Type B pancreatic cell (in vitro differentiated cells): ENCODE measurements around the gene LZTS2. TPM values are rescaled to one million over a fixed set of nuclear protein-coding genes. Genes with fewer than 3 reads are reported as not detected.
A peak's percentile ranks its signal among the peaks of the same experiment; 100 is the strongest.

ENCODE experiments used
- DNase-seq: peaks from one replicate; pipeline ENCODE4 v3.0.0; 2021; ENCODE audit warnings: mixed read lengths; ENCODE audit not compliant: unreplicated experiment; ENCODE audit errors: extremely low spot score
- H3K27ac Mint-ChIP-seq: 2 replicates; pipeline ENCODE4 v1.8.0; 2021; ENCODE audit warnings: mild to moderate bottlenecking, mixed read lengths
- H3K27me3 Mint-ChIP-seq: 2 replicates; pipeline ENCODE4 v1.8.0; 2021; ENCODE audit warnings: mixed read lengths
- H3K36me3 Mint-ChIP-seq: 2 replicates; pipeline ENCODE4 v1.8.0; 2021; ENCODE audit warnings: mixed read lengths
- H3K4me1 Mint-ChIP-seq: one replicate; pipeline ENCODE4 v1.8.0; 2021; ENCODE audit warnings: mixed read lengths; ENCODE audit not compliant: unreplicated experiment
- H3K4me3 Mint-ChIP-seq: 2 replicates; pipeline ENCODE4 v1.8.0; 2021; ENCODE audit warnings: mild to moderate bottlenecking, mixed read lengths
- H3K9me3 Mint-ChIP-seq: 2 replicates; pipeline ENCODE4 v1.8.0; 2021; ENCODE audit warnings: mixed read lengths
- total RNA-seq: library from RNA; stranded (reverse); gene quantifications from 2 replicates; pipeline ENCODE4 v1.2.1, GENCODE V29; 2021; ENCODE audit warnings: low replicate concordance
- TF ChIP-seq, protein P1 (sequence below): fragments of 200-600 bp; sonication (generic); conservative IDR thresholded peaks from 2 replicates; pipeline ENCODE4 v1.5.0; 2021; ENCODE audit warnings: antibody characterized with exemption, mild to moderate bottlenecking

LZTS2 gene
- total RNA-seq, 1 donor from 2014 or later, result 86.6 TPM

DNA sequence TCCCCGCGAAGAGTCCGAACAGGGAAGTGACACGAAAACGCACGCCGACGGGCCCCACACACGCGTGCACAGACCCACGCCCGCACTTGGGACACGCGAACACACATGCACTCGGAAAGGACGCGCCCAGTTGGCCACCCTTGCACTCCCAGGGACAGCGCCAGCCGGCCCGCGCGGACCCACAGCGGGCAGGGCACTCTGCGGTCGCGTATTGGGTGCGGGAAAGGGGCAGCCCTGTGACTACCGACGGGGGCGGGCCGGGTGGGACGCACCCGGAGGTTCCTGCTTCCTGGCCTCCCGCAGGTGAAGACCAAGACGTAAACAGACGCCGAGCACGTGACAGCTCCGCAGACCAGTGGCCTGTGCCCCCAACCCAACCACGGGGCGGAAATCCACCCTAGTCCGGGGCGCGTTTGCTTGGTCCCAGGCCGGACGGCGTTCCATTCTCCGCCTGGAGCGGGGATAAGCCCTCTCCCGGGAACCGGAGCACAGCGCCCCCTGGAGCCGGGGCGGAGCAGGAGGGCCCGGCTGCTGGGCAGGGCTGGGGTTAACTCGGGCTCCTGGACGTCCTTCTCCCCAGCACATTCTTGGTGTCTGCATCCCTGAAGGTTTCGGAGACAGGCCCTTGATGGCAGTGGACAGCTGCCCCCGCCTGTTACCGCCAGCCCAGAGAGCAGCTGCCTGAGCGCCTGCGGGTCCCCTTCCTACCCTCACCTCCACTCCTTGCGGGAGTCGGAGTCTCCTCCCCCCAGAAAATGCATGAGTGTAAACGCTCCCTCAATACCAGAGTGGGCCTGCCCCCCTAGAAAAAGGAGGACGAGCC, 2.0 kb upstream of the LZTS2 start:
- H3K36me3 Mint-ChIP-seq, result peaks cover 4% of the 10 kb centered on the region
- H3K4me1 Mint-ChIP-seq, result peaks cover 30% of the 10 kb centered on the region
- no peaks in the 10 kb centered on the region for H3K9me3 Mint-ChIP-seq
- H3K4me3 Mint-ChIP-seq, result peak overlapping the region; percentile 94
- peak; percentile 92 for DNase-seq
- H3K27ac Mint-ChIP-seq, result peak overlapping the region; percentile 95
- TF ChIP-seq, protein P1, sequence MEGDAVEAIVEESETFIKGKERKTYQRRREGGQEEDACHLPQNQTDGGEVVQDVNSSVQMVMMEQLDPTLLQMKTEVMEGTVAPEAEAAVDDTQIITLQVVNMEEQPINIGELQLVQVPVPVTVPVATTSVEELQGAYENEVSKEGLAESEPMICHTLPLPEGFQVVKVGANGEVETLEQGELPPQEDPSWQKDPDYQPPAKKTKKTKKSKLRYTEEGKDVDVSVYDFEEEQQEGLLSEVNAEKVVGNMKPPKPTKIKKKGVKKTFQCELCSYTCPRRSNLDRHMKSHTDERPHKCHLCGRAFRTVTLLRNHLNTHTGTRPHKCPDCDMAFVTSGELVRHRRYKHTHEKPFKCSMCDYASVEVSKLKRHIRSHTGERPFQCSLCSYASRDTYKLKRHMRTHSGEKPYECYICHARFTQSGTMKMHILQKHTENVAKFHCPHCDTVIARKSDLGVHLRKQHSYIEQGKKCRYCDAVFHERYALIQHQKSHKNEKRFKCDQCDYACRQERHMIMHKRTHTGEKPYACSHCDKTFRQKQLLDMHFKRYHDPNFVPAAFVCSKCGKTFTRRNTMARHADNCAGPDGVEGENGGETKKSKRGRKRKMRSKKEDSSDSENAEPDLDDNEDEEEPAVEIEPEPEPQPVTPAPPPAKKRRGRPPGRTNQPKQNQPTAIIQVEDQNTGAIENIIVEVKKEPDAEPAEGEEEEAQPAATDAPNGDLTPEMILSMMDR, result peak; percentile 93
- no peaks in the 10 kb centered on the region for H3K27me3 Mint-ChIP-seq

DNA sequence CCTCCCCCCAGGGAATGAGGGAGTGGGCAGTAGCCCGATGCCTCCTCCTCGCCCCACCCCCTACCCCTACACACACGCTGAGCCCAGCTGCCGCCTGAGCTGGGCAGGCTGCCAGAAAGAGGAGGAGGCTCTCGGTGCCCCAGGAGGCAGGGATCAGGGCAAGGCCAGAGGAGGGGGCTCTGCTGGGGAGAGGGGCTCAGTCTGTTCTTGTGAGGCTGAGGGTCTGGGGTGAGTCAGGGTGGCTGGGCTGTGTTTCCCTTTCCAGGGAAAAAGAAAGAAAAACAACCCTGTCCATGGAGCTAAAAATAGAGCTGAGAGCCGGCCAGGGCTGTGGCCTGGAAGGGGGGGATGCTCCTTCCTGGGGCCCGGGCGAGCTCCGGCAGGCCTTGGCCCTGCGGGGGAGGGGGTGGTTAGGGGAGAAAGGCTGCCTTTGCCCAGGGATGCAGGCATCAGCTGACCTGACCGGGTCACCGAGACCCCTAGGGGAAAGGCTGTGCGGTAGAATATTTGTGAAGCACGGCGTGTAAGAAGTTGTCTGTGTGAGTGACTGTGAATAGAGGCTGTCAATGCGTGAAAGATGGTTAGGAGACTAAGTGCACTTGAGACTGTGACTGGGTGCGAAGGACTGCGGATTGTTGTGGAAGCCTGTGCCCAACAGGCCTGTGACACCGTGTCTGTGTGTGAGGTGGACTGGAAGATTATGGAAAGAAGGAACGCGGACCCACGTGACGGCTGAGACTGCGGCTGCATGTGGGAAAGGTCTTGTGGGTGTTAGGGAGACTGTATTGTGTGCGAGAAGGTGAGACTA, 1.2 kb upstream of the LZTS2 start:
- Mint-ChIP-seq H3K4me1 (peaks cover 30% of the 10 kb centered on the region), H3K36me3 (peaks cover 4% of the 10 kb centered on the region), H3K4me3 (peak overlapping the region; percentile 94), H3K27ac (peak overlapping the region; percentile 95), H3K27me3 (no peaks in the 10 kb centered on the region), H3K9me3 (no peaks in the 10 kb centered on the region)
- TF ChIP-seq, protein P1, result no peak
- peak; percentile 92 for DNase-seq

DNA sequence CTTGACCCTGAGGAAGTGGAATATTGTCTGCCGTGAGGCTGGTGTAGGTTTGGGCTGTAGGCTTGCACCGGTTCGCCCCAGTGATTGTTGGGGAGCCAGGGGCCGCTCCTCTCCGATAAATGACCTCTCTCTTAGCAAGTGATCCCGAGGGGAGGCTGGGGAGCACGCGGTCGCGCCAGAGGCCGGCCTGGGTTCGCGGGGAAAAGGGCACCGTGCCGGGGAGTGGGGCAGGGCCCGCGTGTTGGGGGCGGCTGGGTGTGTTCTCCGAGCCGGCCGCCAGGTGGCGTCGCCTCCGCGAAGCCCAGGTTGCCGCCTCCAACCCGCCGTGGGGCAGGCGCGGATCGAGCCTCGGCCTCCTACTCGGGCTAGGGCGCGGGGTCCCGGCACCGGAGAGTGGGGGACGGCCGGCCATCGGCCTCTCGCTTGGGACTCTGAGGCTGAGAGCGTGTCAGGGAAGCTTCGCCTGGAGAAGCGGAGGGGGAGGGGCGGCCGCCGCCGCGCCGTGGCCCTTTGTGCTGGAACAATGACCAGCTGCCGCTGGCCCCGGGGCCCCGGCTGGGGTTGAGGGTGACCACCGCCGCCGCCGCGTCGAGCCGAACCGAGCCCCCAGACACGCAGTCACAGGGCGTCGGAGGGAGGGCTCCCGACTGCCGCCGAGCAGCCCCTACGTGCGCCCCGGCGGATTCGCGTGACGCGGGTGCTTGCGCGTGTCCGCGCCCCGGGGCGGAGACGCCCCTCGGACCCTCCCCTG, 442 bp upstream of the LZTS2 start:
- Mint-ChIP-seq H3K4me3 (peak overlapping the region; percentile 94), H3K27ac (peak overlapping the region; percentile 95), H3K27me3 (no peaks in the 10 kb centered on the region), H3K9me3 (no peaks in the 10 kb centered on the region), H3K36me3 (peaks cover 4% of the 10 kb centered on the region), H3K4me1 (peaks cover 30% of the 10 kb centered on the region)
- TF ChIP-seq, protein P1, result peak; percentile 100
- peak; percentile 90 for DNase-seq

DNA sequence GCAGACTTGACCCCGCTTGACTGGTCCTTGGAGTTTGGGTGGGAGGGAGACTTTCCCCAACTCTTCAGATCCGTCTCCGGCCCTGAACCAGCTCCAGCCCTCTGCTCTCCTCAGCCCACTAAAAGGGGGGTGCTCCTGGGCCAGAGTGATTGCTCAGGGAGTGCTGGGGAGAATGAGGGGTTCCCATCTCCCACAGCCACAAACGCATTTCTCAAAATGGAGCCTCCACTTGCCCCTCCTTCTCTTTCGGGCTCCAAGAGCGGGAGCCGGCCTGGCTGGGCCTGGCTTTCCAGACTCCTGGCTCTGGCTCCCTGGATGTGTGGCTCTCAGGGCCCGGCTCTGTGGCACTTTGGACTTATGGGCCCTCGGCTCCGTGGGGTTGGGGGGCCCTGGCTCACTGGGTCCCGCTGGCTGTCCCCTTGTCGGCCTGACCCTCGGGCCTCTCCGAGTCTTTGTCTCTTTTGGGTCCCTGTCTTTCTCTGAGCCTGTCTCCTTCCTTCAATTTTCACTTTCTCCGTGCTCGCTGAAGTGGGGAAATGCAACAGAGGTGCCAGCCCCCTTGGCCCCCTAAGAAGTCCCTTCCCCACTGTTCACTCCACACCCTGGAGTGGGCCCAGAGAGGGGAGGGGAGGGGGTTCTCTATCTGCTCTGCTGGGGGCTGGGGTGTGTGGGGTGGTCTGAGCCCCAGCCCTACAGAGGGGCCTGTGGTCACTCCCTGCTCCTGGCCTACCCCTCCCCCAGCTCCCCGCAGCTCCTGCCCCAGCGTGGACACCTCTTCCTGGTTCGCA, 713 bp downstream of the LZTS2 start:
- H3K4me1 Mint-ChIP-seq, result peaks cover 19% of the 10 kb centered on the region
- no peaks in the 10 kb centered on the region for H3K9me3 Mint-ChIP-seq
- H3K4me3 Mint-ChIP-seq, result peak overlapping the region; percentile 90
- H3K27ac Mint-ChIP-seq, result peak overlapping the region; percentile 90
- peaks cover 4% of the 10 kb centered on the region for H3K36me3 Mint-ChIP-seq
- TF ChIP-seq, protein P1, result no peak
- DNase-seq, result no peak
- no peaks in the 10 kb centered on the region for H3K27me3 Mint-ChIP-seq
